Neural cell (in vitro differentiated cells): Measurements from ENCODE around the gene LRRC74B. TPM values are rescaled to one million over a fixed set of nuclear protein-coding genes. Genes with fewer than 3 reads are reported as not detected.

ENCODE experiments used
- H2AFZ ChIP-seq: fragments of 200-600, 300-800 bp; sonication (generic), shearing (Covaris generic); 2 replicates; pipeline ENCODE4 v1.6.0; 2014; ENCODE audit warnings: low read depth, mild to moderate bottlenecking, antibody characterized with exemption, low read length, moderate library complexity
- H3F3A ChIP-seq: fragments of 200-600 bp; shearing (Covaris generic); 2 replicates; pipeline ENCODE4 v1.6.1; 2016; ENCODE audit warnings: mild to moderate bottlenecking, moderate library complexity, mixed read lengths, antibody characterized with exemption, low read length; ENCODE audit not compliant: insufficient read depth, poor library complexity, severe bottlenecking
- H3K27ac ChIP-seq: fragments of 200-600, 300-800 bp; sonication (generic), shearing (Covaris generic); 2 replicates; pipeline ENCODE4 v1.5.1; 2014; ENCODE audit warnings: mild to moderate bottlenecking, low read length, moderate library complexity
- H3K27me3 ChIP-seq: fragments of 300-800, 200-600 bp; sonication (generic), shearing (Covaris generic); 2 replicates; pipeline ENCODE4 v1.6.0; 2014; ENCODE audit warnings: mild to moderate bottlenecking, low read depth, low read length, moderate library complexity; ENCODE audit not compliant: insufficient read depth
- H3K36me3 ChIP-seq: fragments of 300-800, 200-600 bp; sonication (generic), shearing (Covaris generic); 2 replicates; pipeline ENCODE4 v1.5.1; 2014; ENCODE audit warnings: mild to moderate bottlenecking, antibody characterized with exemption, low read length, moderate library complexity; ENCODE audit not compliant: insufficient read depth
- H3K4me2 ChIP-seq: fragments of 300-800, 200-600 bp; sonication (generic), shearing (Covaris generic); 2 replicates; pipeline ENCODE4 v1.6.0; 2014; ENCODE audit warnings: mild to moderate bottlenecking, low read length
- H3K4me3 ChIP-seq: fragments of 300-800, 200-600 bp; sonication (generic), shearing (Covaris generic); 2 replicates; pipeline ENCODE4 v1.5.1; 2014; ENCODE audit warnings: mild to moderate bottlenecking, low read length, moderate library complexity
- H3K79me2 ChIP-seq: fragments of 200-600 bp; shearing (Covaris generic); replicated peaks from 2 replicates; pipeline ENCODE4 v1.6.0; 2014; ENCODE audit warnings: mild to moderate bottlenecking, low read length, moderate library complexity; ENCODE audit not compliant: insufficient read depth
- H3K9ac ChIP-seq: fragments of 300-800, 200-600 bp; sonication (generic), shearing (Covaris generic); 2 replicates; pipeline ENCODE4 v1.6.1; 2016; ENCODE audit warnings: mild to moderate bottlenecking, low read length, mixed read lengths
- H3K9me2 ChIP-seq: fragments of 200-600 bp; shearing (Covaris generic); 2 replicates; pipeline ENCODE4 v1.6.1; 2016; ENCODE audit warnings: mild to moderate bottlenecking, low read length, mixed read lengths; ENCODE audit not compliant: insufficient read depth
- H3K9me3 ChIP-seq: fragments of 200-600, 300-800 bp; sonication (generic), shearing (Covaris generic); 2 replicates; pipeline ENCODE4 v1.6.1; 2016; ENCODE audit warnings: mild to moderate bottlenecking, mixed run types, low read length, moderate library complexity, mixed read lengths
- H4K20me1 ChIP-seq: fragments of 200-600 bp; shearing (Covaris generic); 2 replicates; pipeline ENCODE4 v1.6.1; 2016; ENCODE audit warnings: mild to moderate bottlenecking, mixed run types; ENCODE audit not compliant: insufficient read depth
- CTCF ChIP-seq: fragments of 450-650 bp; IDR thresholded peaks from 2 replicates; pipeline ENCODE4 v1.5.1; 2014; ENCODE audit warnings: antibody characterized with exemption, mild to moderate bottlenecking, moderate library complexity; ENCODE audit not compliant: poor library complexity, severe bottlenecking
- EP300 ChIP-seq: fragments of 450-650 bp; conservative IDR thresholded peaks from 2 replicates; pipeline ENCODE4 v1.6.1; 2014; ENCODE audit warnings: antibody characterized with exemption, mild to moderate bottlenecking, moderate library complexity; ENCODE audit not compliant: poor library complexity, severe bottlenecking
- EZH2 ChIP-seq: fragments of 200-600, 300-800 bp; shearing (Covaris generic), sonication (generic); IDR thresholded peaks from 2 replicates; pipeline ENCODE4 v1.6.1; 2014; ENCODE audit warnings: antibody characterized with exemption, low read length, borderline replicate concordance, mild to moderate bottlenecking; ENCODE audit not compliant: insufficient read depth, poor library complexity, severe bottlenecking
- MXI1 ChIP-seq: fragments of 450-650 bp; conservative IDR thresholded peaks from 2 replicates; pipeline ENCODE4 v1.6.1; 2014; ENCODE audit warnings: antibody characterized with exemption, mild to moderate bottlenecking; ENCODE audit not compliant: poor library complexity, severe bottlenecking
- POLR2AphosphoS5 ChIP-seq: IDR thresholded peaks from 2 replicates; pipeline ENCODE4 v1.6.1; 2012
- RAD21 ChIP-seq: fragments of 450-650 bp; conservative IDR thresholded peaks from 2 replicates; pipeline ENCODE4 v1.6.1; 2014; ENCODE audit warnings: antibody characterized with exemption, mild to moderate bottlenecking, moderate library complexity
- REST ChIP-seq: IDR thresholded peaks from 2 replicates; pipeline ENCODE4 v1.6.1; 2012; ENCODE audit warnings: borderline replicate concordance
- SMC3 ChIP-seq: fragments of 450-650 bp; conservative IDR thresholded peaks from 2 replicates; pipeline ENCODE4 v1.6.1; 2014; ENCODE audit warnings: antibody characterized with exemption, mild to moderate bottlenecking, moderate library complexity; ENCODE audit not compliant: poor library complexity
- TAF1 ChIP-seq: IDR thresholded peaks from 2 replicates; pipeline ENCODE4 v1.6.1; 2012; ENCODE audit warnings: low read depth
- polyA plus RNA-seq: library from polyadenylated mRNA; depleted of rRNA; stranded (reverse); fragments of >200 nt; gene quantifications from 2 replicates; pipeline ENCODE4 v1.2.3, GENCODE V29; 2014

LRRC74B gene
- polyA plus RNA-seq, 1 donor from 2014 or later, result not detected

GRCh38 chr22:21030621-21031544, 14.9 kb upstream of the LRRC74B start:
- no peak overlapping the region for H3K4me2 ChIP-seq
- no peak for TF ChIP-seq REST
- TF ChIP-seq CTCF, result no peak
- no peak for TF ChIP-seq TAF1
- no peak for TF ChIP-seq MXI1
- TF ChIP-seq EZH2, result no peak
- no peak for TF ChIP-seq SMC3
- no peaks in the 10 kb centered on the region for H3K36me3 ChIP-seq
- H3K27ac ChIP-seq, result no peak overlapping the region
- peaks cover 4% of the 10 kb centered on the region for H3K27me3 ChIP-seq
- H3K9me2 ChIP-seq, result no peaks in the 10 kb centered on the region
- no peaks in the 10 kb centered on the region for H3F3A ChIP-seq
- H3K4me3 ChIP-seq, result no peak overlapping the region
- no peaks in the 10 kb centered on the region for H3K79me2 ChIP-seq
- no peak overlapping the region for H2AFZ ChIP-seq
- H3K9ac ChIP-seq, result no peak overlapping the region
- no peaks in the 10 kb centered on the region for H4K20me1 ChIP-seq
- H3K9me3 ChIP-seq, result no peaks in the 10 kb centered on the region

DNA sequence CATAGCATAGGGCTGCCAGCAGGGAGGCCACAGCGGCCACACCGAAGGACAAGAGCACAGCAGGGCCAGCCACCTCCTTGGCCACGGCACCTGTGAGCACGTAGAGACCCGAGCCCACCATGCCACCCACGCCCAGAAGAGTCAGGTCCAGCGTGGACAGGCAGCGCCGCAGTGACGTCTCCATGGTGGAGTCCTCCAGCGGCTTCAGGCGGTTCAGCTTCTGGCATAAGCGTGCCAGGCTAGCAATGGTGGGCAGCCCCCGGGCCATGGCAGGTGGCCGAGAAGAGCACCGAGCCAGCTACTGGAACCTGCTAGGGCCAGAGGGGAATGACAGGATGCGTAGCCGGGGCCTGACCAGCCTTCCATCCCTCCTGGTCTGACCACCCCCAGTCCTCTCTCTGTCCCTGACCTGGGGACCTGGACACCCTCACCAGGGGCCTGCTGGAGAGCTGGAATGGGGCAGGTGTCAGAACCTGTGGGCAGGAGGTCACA, 14.2 kb upstream of the LRRC74B start:
- no peak for TF ChIP-seq POLR2AphosphoS5
- no peak for TF ChIP-seq MXI1
- TF ChIP-seq CTCF, result no peak
- no peak for TF ChIP-seq RAD21
- TF ChIP-seq EP300, result no peak
- TF ChIP-seq EZH2, result no peak
- TF ChIP-seq TAF1, result no peak
- TF ChIP-seq REST, result no peak
- TF ChIP-seq SMC3, result no peak
- no peak overlapping the region for H2AFZ ChIP-seq
- peaks cover 4% of the 10 kb centered on the region for H3K27me3 ChIP-seq
- no peaks in the 10 kb centered on the region for H3K9me3 ChIP-seq
- no peaks in the 10 kb centered on the region for H3K36me3 ChIP-seq
- H3F3A ChIP-seq, result no peaks in the 10 kb centered on the region
- H3K4me3 ChIP-seq, result no peak overlapping the region
- H4K20me1 ChIP-seq, result no peaks in the 10 kb centered on the region
- H3K79me2 ChIP-seq, result no peaks in the 10 kb centered on the region
- no peak overlapping the region for H3K27ac ChIP-seq
- H3K9ac ChIP-seq, result no peak overlapping the region
- H3K4me2 ChIP-seq, result no peak overlapping the region
- no peaks in the 10 kb centered on the region for H3K9me2 ChIP-seq
